Measurements from ENCODE around the gene METTL6. TPM values are rescaled to one million over a fixed set of nuclear protein-coding genes. Genes with fewer than 3 reads are reported as not detected.
"Not testable (repeated sequence)": the region's sequence is repeated elsewhere in the genome, so short reads cannot be mapped to it uniquely, and the experiment has no call there.

METTL6 gene
- polyA plus RNA-seq, 2 donors: 5.6 to 8.9 TPM

GRCh38 chr3:15390460-15390859, 36.9 kb downstream of the METTL6 start:
- Histone ChIP-seq H3K27me3 (ENCODE audit: control insufficient read depth in 1 of 2, insufficient read depth in 2 of 2, low read length in 2 of 2) (no peaks in the 10 kb centered on the region), H3K36me3 (ENCODE audit: control insufficient read depth in 2 of 2, insufficient read depth in 2 of 2, low read length in 1 of 2) (no peaks in the 10 kb centered on the region), H3K9me3 (ENCODE audit: control insufficient read depth in 2 of 2, insufficient read depth in 1 of 2, low read depth in 1 of 2, low read length in 1 of 2) (peaks cover 0 to 3% of the 10 kb centered on the region in 2 donors), H3K4me3 (ENCODE audit: low read depth in 1 of 2, low read length in 2 of 2) (no peak overlapping the region), H3K4me1 (ENCODE audit: control insufficient read depth in 2 of 2, insufficient read depth in 2 of 2, low read length in 1 of 2) (no peaks in the 10 kb centered on the region), H3K27ac (ENCODE audit: low read depth in 2 of 2, low read length in 1 of 2) (no peak overlapping the region)
- 57 to 61% methylated on average over 6 of the region's 6 CpGs for WGBS, 2 donors

- H3K27me3 ChIP-seq (ENCODE audit: control insufficient read depth in 1 of 2, insufficient read depth in 2 of 2, low read length in 2 of 2); H3K9me3 ChIP-seq (ENCODE audit: control insufficient read depth in 2 of 2, insufficient read depth in 1 of 2, low read depth in 1 of 2, low read length in 1 of 2); H3K36me3 ChIP-seq (ENCODE audit: control insufficient read depth in 2 of 2, insufficient read depth in 2 of 2, low read length in 1 of 2); H3K4me3 ChIP-seq (ENCODE audit: low read depth in 1 of 2, low read length in 2 of 2); H3K4me1 ChIP-seq (ENCODE audit: control insufficient read depth in 2 of 2, insufficient read depth in 2 of 2, low read length in 1 of 2); H3K27ac ChIP-seq (ENCODE audit: low read depth in 2 of 2, low read length in 1 of 2): not testable (repeated sequence)
- 84 to 90% methylated on average over 3 of the region's 3 CpGs for WGBS, 2 donors
Observed at GRCh38 chr3:15388335-15388734, 39.0 kb downstream of the METTL6 start.

- Histone ChIP-seq H3K27me3 (ENCODE audit: control insufficient read depth in 1 of 2, insufficient read depth in 2 of 2, low read length in 2 of 2) (no peaks in the 10 kb centered on the region), H3K27ac (ENCODE audit: low read depth in 2 of 2, low read length in 1 of 2) (no peak overlapping the region), H3K4me1 (ENCODE audit: control insufficient read depth in 2 of 2, insufficient read depth in 2 of 2, low read length in 1 of 2) (no peaks in the 10 kb centered on the region), H3K36me3 (ENCODE audit: control insufficient read depth in 2 of 2, insufficient read depth in 2 of 2, low read length in 1 of 2) (no peaks in the 10 kb centered on the region), H3K4me3 (ENCODE audit: low read depth in 1 of 2, low read length in 2 of 2) (no peak overlapping the region), H3K9me3 (ENCODE audit: control insufficient read depth in 2 of 2, insufficient read depth in 1 of 2, low read depth in 1 of 2, low read length in 1 of 2) (peaks cover 0 to 3% of the 10 kb centered on the region in 2 donors)
- 74 to 87% methylated on average over 3 of the region's 3 CpGs for WGBS, 2 donors
Observed at GRCh38 chr3:15387735-15388134, 39.6 kb downstream of the METTL6 start.

GRCh38 chr3:15387171-15387581, 40.2 kb downstream of the METTL6 start:
- WGBS, 2 donors: 68 to 82% methylated on average over 1 of the region's 1 CpG
- Histone ChIP-seq H3K4me3 (ENCODE audit: low read depth in 1 of 2, low read length in 2 of 2) (no peak overlapping the region), H3K27me3 (ENCODE audit: control insufficient read depth in 1 of 2, insufficient read depth in 2 of 2, low read length in 2 of 2) (no peaks in the 10 kb centered on the region), H3K27ac (ENCODE audit: low read depth in 2 of 2, low read length in 1 of 2) (no peak overlapping the region), H3K4me1 (ENCODE audit: control insufficient read depth in 2 of 2, insufficient read depth in 2 of 2, low read length in 1 of 2) (no peaks in the 10 kb centered on the region), H3K9me3 (ENCODE audit: control insufficient read depth in 2 of 2, insufficient read depth in 1 of 2, low read depth in 1 of 2, low read length in 1 of 2) (peaks cover 0 to 3% of the 10 kb centered on the region in 2 donors), H3K36me3 (ENCODE audit: control insufficient read depth in 2 of 2, insufficient read depth in 2 of 2, low read length in 1 of 2) (no peaks in the 10 kb centered on the region)

- H3K9me3 ChIP-seq (ENCODE audit: control insufficient read depth in 2 of 2, insufficient read depth in 1 of 2, low read depth in 1 of 2, low read length in 1 of 2); H3K4me1 ChIP-seq (ENCODE audit: control insufficient read depth in 2 of 2, insufficient read depth in 2 of 2, low read length in 1 of 2); H3K27me3 ChIP-seq (ENCODE audit: control insufficient read depth in 1 of 2, insufficient read depth in 2 of 2, low read length in 2 of 2); H3K36me3 ChIP-seq (ENCODE audit: control insufficient read depth in 2 of 2, insufficient read depth in 2 of 2, low read length in 1 of 2); H3K4me3 ChIP-seq (ENCODE audit: low read depth in 1 of 2, low read length in 2 of 2); H3K27ac ChIP-seq (ENCODE audit: low read depth in 2 of 2, low read length in 1 of 2): not testable (repeated sequence)
- 90 to 92% methylated on average over 5 of the region's 5 CpGs for WGBS, 2 donors
Observed at GRCh38 chr3:15386654-15386955, 40.7 kb downstream of the METTL6 start.

GRCh38 chr3:15385901-15386653, 41.3 kb downstream of the METTL6 start:
- no peak overlapping the region for H3K27ac ChIP-seq (ENCODE audit: low read depth in 2 of 2, low read length in 1 of 2)
- H3K4me3 ChIP-seq (ENCODE audit: low read depth in 1 of 2, low read length in 2 of 2): no peak overlapping the region
- no peaks in the 10 kb centered on the region for H3K27me3 ChIP-seq (ENCODE audit: control insufficient read depth in 1 of 2, insufficient read depth in 2 of 2, low read length in 2 of 2)
- H3K36me3 ChIP-seq (ENCODE audit: control insufficient read depth in 2 of 2, insufficient read depth in 2 of 2, low read length in 1 of 2): no peaks in the 10 kb centered on the region
- WGBS, 2 donors: 86 to 87% methylated on average over 1 of the region's 1 CpG
- H3K4me1 ChIP-seq (ENCODE audit: control insufficient read depth in 2 of 2, insufficient read depth in 2 of 2, low read length in 1 of 2): no peaks in the 10 kb centered on the region
- H3K9me3 ChIP-seq (ENCODE audit: control insufficient read depth in 2 of 2, insufficient read depth in 1 of 2, low read depth in 1 of 2, low read length in 1 of 2): peaks cover 0 to 3% of the 10 kb centered on the region in 2 donors

GRCh38 chr3:15385238-15385695, 42.1 kb downstream of the METTL6 start:
- 82 to 83% methylated on average over 10 of the region's 10 CpGs for WGBS, 2 donors
- not testable (repeated sequence) for H3K36me3 ChIP-seq (ENCODE audit: control insufficient read depth in 2 of 2, insufficient read depth in 2 of 2, low read length in 1 of 2); H3K9me3 ChIP-seq (ENCODE audit: control insufficient read depth in 2 of 2, insufficient read depth in 1 of 2, low read depth in 1 of 2, low read length in 1 of 2); H3K27me3 ChIP-seq (ENCODE audit: control insufficient read depth in 1 of 2, insufficient read depth in 2 of 2, low read length in 2 of 2); H3K27ac ChIP-seq (ENCODE audit: low read depth in 2 of 2, low read length in 1 of 2); H3K4me3 ChIP-seq (ENCODE audit: low read depth in 1 of 2, low read length in 2 of 2); H3K4me1 ChIP-seq (ENCODE audit: control insufficient read depth in 2 of 2, insufficient read depth in 2 of 2, low read length in 1 of 2)

- no peak overlapping the region for H3K4me3 ChIP-seq (ENCODE audit: low read depth in 1 of 2, low read length in 2 of 2)
- no peaks in the 10 kb centered on the region for H3K4me1 ChIP-seq (ENCODE audit: control insufficient read depth in 2 of 2, insufficient read depth in 2 of 2, low read length in 1 of 2)
- no peaks in the 10 kb centered on the region for H3K36me3 ChIP-seq (ENCODE audit: control insufficient read depth in 2 of 2, insufficient read depth in 2 of 2, low read length in 1 of 2)
- WGBS, 2 donors: 84 to 87% methylated on average over 4 of the region's 4 CpGs
- H3K9me3 ChIP-seq (ENCODE audit: control insufficient read depth in 2 of 2, insufficient read depth in 1 of 2, low read depth in 1 of 2, low read length in 1 of 2): peaks cover 0 to 3% of the 10 kb centered on the region in 2 donors
- no peaks in the 10 kb centered on the region for H3K27me3 ChIP-seq (ENCODE audit: control insufficient read depth in 1 of 2, insufficient read depth in 2 of 2, low read length in 2 of 2)
- H3K27ac ChIP-seq (ENCODE audit: low read depth in 2 of 2, low read length in 1 of 2): no peak overlapping the region
Observed at GRCh38 chr3:15384510-15385237, 42.7 kb downstream of the METTL6 start.

GRCh38 chr3:15382405-15382923, 44.9 kb downstream of the METTL6 start:
- Histone ChIP-seq H3K36me3 (ENCODE audit: control insufficient read depth in 2 of 2, insufficient read depth in 2 of 2, low read length in 1 of 2) (no peaks in the 10 kb centered on the region), H3K27ac (ENCODE audit: low read depth in 2 of 2, low read length in 1 of 2) (no peak overlapping the region), H3K4me3 (ENCODE audit: low read depth in 1 of 2, low read length in 2 of 2) (no peak overlapping the region), H3K27me3 (ENCODE audit: control insufficient read depth in 1 of 2, insufficient read depth in 2 of 2, low read length in 2 of 2) (no peaks in the 10 kb centered on the region), H3K9me3 (ENCODE audit: control insufficient read depth in 2 of 2, insufficient read depth in 1 of 2, low read depth in 1 of 2, low read length in 1 of 2) (peaks cover 0 to 3% of the 10 kb centered on the region in 2 donors), H3K4me1 (ENCODE audit: control insufficient read depth in 2 of 2, insufficient read depth in 2 of 2, low read length in 1 of 2) (no peaks in the 10 kb centered on the region)
- 84 to 89% methylated on average over 3 of the region's 3 CpGs for WGBS, 2 donors

Measured in esophagus (tissue), 2 donors.